ENCODE data around the gene ERMAP. TPM values are rescaled to one million over a fixed set of nuclear protein-coding genes. Genes with fewer than 3 reads are reported as not detected.

The ERMAP gene
- total RNA-seq, 1 donor: 21.7 TPM

- no peaks in the 10 kb centered on the region for H3K79me2 ChIP-seq (ENCODE audit: insufficient read depth, low read length)
- no peak for TF ChIP-seq CTCF (IDR thresholded peaks at IDR 0.05; ENCODE audit: extremely low read depth, low read depth, low read length)
- no peak overlapping the region for H3K4me3 ChIP-seq (ENCODE audit: insufficient read depth, low read length)
- H3K36me3 ChIP-seq (ENCODE audit: insufficient read depth, low read length): no peaks in the 10 kb centered on the region
- no peak overlapping the region for H2AFZ ChIP-seq (ENCODE audit: low read length)
- no peak overlapping the region for H3K27ac ChIP-seq (ENCODE audit: low read depth, low read length)
- H4K20me1 ChIP-seq (ENCODE audit: insufficient read depth, low read length): no peaks in the 10 kb centered on the region
- H3K4me2 ChIP-seq (ENCODE audit: insufficient read depth, low read length): no peak overlapping the region
- no peak for DNase-seq (ENCODE audit: insufficient read length, low spot score, missing footprints)
- H3K9me3 ChIP-seq (ENCODE audit: low read depth, low read length): no peaks in the 10 kb centered on the region
- H3K4me1 ChIP-seq (ENCODE audit: insufficient read depth, low read length): no peaks in the 10 kb centered on the region
- peaks cover 5% of the 10 kb centered on the region for H3K27me3 ChIP-seq (ENCODE audit: insufficient read depth, low read length)
These were observed 23.1 kb upstream of the ERMAP start for GRCh38 chr1:42793824-42794223.

GRCh38 chr1:42797414-42797813, 19.5 kb upstream of the ERMAP start:
- no peak overlapping the region for H3K4me2 ChIP-seq (ENCODE audit: insufficient read depth, low read length)
- TF ChIP-seq CTCF (IDR thresholded peaks at IDR 0.05; ENCODE audit: extremely low read depth, low read depth, low read length): no peak
- no peaks in the 10 kb centered on the region for H3K36me3 ChIP-seq (ENCODE audit: insufficient read depth, low read length)
- H3K79me2 ChIP-seq (ENCODE audit: insufficient read depth, low read length): no peaks in the 10 kb centered on the region
- no peak overlapping the region for H3K27ac ChIP-seq (ENCODE audit: low read depth, low read length)
- no peaks in the 10 kb centered on the region for H3K4me1 ChIP-seq (ENCODE audit: insufficient read depth, low read length)
- no peaks in the 10 kb centered on the region for H4K20me1 ChIP-seq (ENCODE audit: insufficient read depth, low read length)
- H3K27me3 ChIP-seq (ENCODE audit: insufficient read depth, low read length): peaks cover 5% of the 10 kb centered on the region
- no peaks in the 10 kb centered on the region for H3K9me3 ChIP-seq (ENCODE audit: low read depth, low read length)
- no peak overlapping the region for H2AFZ ChIP-seq (ENCODE audit: low read length)
- no peak overlapping the region for H3K4me3 ChIP-seq (ENCODE audit: insufficient read depth, low read length)
- no peak for DNase-seq (ENCODE audit: insufficient read length, low spot score, missing footprints)

- H3K36me3 ChIP-seq (ENCODE audit: insufficient read depth, low read length): no peaks in the 10 kb centered on the region
- no peak overlapping the region for H3K4me3 ChIP-seq (ENCODE audit: insufficient read depth, low read length)
- H3K9me3 ChIP-seq (ENCODE audit: low read depth, low read length): no peaks in the 10 kb centered on the region
- no peaks in the 10 kb centered on the region for H4K20me1 ChIP-seq (ENCODE audit: insufficient read depth, low read length)
- no peak overlapping the region for H2AFZ ChIP-seq (ENCODE audit: low read length)
- H3K4me1 ChIP-seq (ENCODE audit: insufficient read depth, low read length): no peaks in the 10 kb centered on the region
- TF ChIP-seq CTCF (IDR thresholded peaks at IDR 0.05; ENCODE audit: extremely low read depth, low read depth, low read length): no peak
- peaks cover 5% of the 10 kb centered on the region for H3K27me3 ChIP-seq (ENCODE audit: insufficient read depth, low read length)
- no peaks in the 10 kb centered on the region for H3K79me2 ChIP-seq (ENCODE audit: insufficient read depth, low read length)
- H3K27ac ChIP-seq (ENCODE audit: low read depth, low read length): no peak overlapping the region
- DNase-seq (ENCODE audit: insufficient read length, low spot score, missing footprints): no peak
- H3K4me2 ChIP-seq (ENCODE audit: insufficient read depth, low read length): no peak overlapping the region
These were observed 18.9 kb upstream of the ERMAP start for GRCh38 chr1:42797979-42798378.

- Histone ChIP-seq H4K20me1 (ENCODE audit: insufficient read depth, low read length) (no peaks in the 10 kb centered on the region), H3K36me3 (ENCODE audit: insufficient read depth, low read length) (no peaks in the 10 kb centered on the region), H3K27ac (ENCODE audit: low read depth, low read length) (no peak overlapping the region), H3K4me2 (ENCODE audit: insufficient read depth, low read length) (no peak overlapping the region), H3K79me2 (ENCODE audit: insufficient read depth, low read length) (no peaks in the 10 kb centered on the region), H3K9me3 (ENCODE audit: low read depth, low read length) (no peaks in the 10 kb centered on the region), H2AFZ (ENCODE audit: low read length) (no peak overlapping the region), H3K4me3 (ENCODE audit: insufficient read depth, low read length) (no peak overlapping the region), H3K27me3 (ENCODE audit: insufficient read depth, low read length) (peaks cover 2% of the 10 kb centered on the region), H3K4me1 (ENCODE audit: insufficient read depth, low read length) (no peaks in the 10 kb centered on the region)
- DNase-seq (ENCODE audit: insufficient read length, low spot score, missing footprints): no peak
- TF ChIP-seq CTCF (IDR thresholded peaks at IDR 0.05; ENCODE audit: extremely low read depth, low read depth, low read length): no peak
These were observed 15.0 kb upstream of the ERMAP start for GRCh38 chr1:42801832-42802473.

Data from osteoblast (primary cell).